Peyer's patch (tissue), 4 donors: Measurements from ENCODE around the gene MBD2.

Experiments used
- POLR2A ChIP-seq, 2 donors: fragments of 450-650 bp; IDR thresholded peaks; one replicate each; pipeline ENCODE4 v1.5.1; 2017; ENCODE audit warnings: antibody characterized with exemption in 2 of 2, mild to moderate bottlenecking in 2 of 2, moderate library complexity in 2 of 2
- TF ChIP-seq, protein P1 (sequence below), 6 experiments: fragments of 450-650 bp in 4 of 6; fragments of 200-600 bp in 2 of 6; sonication (generic) in 1 of 6; IDR thresholded peaks; one replicate each; pipeline ENCODE4 v1.5.1; 2017 to 2019; ENCODE audit warnings: antibody characterized with exemption in 6 of 6, mild to moderate bottlenecking in 3 of 6, moderate library complexity in 1 of 6

DNA sequence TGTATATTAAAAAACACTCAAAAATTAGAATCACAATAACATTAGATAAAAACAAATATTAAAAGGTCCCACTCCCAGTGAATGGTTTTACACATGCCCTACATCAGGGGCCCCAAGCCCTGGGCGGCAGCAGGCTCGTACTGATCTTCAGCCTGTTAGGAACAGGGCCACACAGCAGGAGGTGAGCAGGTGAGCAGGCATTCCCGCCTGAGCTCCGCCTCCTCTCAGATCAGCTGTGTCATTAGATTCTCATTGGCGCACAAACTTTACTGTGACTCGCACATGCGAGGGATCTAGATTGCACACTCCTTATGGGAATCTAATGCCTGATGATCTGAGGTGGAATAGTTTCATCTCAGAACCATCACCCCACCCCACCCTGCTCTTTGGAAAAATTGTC lies 74.2 kb downstream of the MBD2 start:
- TF ChIP-seq, protein P1, sequence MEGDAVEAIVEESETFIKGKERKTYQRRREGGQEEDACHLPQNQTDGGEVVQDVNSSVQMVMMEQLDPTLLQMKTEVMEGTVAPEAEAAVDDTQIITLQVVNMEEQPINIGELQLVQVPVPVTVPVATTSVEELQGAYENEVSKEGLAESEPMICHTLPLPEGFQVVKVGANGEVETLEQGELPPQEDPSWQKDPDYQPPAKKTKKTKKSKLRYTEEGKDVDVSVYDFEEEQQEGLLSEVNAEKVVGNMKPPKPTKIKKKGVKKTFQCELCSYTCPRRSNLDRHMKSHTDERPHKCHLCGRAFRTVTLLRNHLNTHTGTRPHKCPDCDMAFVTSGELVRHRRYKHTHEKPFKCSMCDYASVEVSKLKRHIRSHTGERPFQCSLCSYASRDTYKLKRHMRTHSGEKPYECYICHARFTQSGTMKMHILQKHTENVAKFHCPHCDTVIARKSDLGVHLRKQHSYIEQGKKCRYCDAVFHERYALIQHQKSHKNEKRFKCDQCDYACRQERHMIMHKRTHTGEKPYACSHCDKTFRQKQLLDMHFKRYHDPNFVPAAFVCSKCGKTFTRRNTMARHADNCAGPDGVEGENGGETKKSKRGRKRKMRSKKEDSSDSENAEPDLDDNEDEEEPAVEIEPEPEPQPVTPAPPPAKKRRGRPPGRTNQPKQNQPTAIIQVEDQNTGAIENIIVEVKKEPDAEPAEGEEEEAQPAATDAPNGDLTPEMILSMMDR (IDR thresholded peaks at IDR 0.05) = no peak
- TF ChIP-seq POLR2A (IDR thresholded peaks at IDR 0.05) = no peak
